ENCODE measurements around the gene AP2A1.

DNA sequence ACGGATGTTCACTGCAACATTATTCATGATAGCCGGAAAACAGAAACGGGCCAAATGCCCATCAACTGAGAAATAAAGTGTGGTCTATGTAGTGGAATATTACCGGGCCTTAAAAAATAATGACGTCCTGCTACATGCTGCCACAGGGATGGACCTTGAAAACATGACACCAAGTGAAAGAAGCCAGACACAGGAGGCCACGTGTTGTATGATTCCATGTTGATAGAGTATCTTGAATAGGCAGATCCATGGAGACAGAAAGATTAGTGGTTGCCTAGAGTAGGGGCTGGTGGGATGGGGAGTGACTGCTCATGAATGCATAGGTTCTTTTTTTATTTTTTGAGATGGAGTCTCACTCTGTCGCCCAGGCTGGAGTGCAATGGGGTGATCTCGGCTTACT lies 3.7 kb downstream of the AP2A1 start:
- TF ChIP-seq, protein P1, sequence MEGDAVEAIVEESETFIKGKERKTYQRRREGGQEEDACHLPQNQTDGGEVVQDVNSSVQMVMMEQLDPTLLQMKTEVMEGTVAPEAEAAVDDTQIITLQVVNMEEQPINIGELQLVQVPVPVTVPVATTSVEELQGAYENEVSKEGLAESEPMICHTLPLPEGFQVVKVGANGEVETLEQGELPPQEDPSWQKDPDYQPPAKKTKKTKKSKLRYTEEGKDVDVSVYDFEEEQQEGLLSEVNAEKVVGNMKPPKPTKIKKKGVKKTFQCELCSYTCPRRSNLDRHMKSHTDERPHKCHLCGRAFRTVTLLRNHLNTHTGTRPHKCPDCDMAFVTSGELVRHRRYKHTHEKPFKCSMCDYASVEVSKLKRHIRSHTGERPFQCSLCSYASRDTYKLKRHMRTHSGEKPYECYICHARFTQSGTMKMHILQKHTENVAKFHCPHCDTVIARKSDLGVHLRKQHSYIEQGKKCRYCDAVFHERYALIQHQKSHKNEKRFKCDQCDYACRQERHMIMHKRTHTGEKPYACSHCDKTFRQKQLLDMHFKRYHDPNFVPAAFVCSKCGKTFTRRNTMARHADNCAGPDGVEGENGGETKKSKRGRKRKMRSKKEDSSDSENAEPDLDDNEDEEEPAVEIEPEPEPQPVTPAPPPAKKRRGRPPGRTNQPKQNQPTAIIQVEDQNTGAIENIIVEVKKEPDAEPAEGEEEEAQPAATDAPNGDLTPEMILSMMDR (IDR thresholded peaks at IDR 0.05): no peak
- TF ChIP-seq FOSL2 (IDR thresholded peaks at IDR 0.05): no peak
- TF ChIP-seq FOSL2 (CRISPR knock-in tag; IDR thresholded peaks at IDR 0.05): no peak

Measured in A549 (cell line).